ENCODE data around the gene ARSJ.
"Not testable (repeated sequence)": the region's sequence is repeated elsewhere in the genome, so short reads cannot be mapped to it uniquely, and the experiment has no call there.

ARSJ gene

GRCh38 chr4:113957956-113958355, 21.5 kb downstream of the ARSJ start:
- peaks cover under 1% of the 10 kb centered on the region for H3K36me3 Mint-ChIP-seq (ENCODE audit: low read depth)
- peaks cover 7% of the 10 kb centered on the region for H3K27me3 Mint-ChIP-seq
- H3K4me1 Mint-ChIP-seq (ENCODE audit: low read depth), result peaks cover 9% of the 10 kb centered on the region
- no peak overlapping the region for H3K27ac Mint-ChIP-seq
- no peak overlapping the region for H3K4me3 Mint-ChIP-seq
- no peak for DNase-seq
- peaks cover 6% of the 10 kb centered on the region for H3K9me3 Mint-ChIP-seq

- no peak overlapping the region for H3K4me3 Mint-ChIP-seq
- H3K9me3 Mint-ChIP-seq, result no peaks in the 10 kb centered on the region
- peaks cover 11% of the 10 kb centered on the region for H3K27me3 Mint-ChIP-seq
- H3K27ac Mint-ChIP-seq, result no peak overlapping the region
- no peaks in the 10 kb centered on the region for H3K36me3 Mint-ChIP-seq (ENCODE audit: low read depth)
- peaks cover 10% of the 10 kb centered on the region for H3K4me1 Mint-ChIP-seq (ENCODE audit: low read depth)
- DNase-seq, result no peak
Observed at GRCh38 chr4:113955948-113956347, 23.5 kb downstream of the ARSJ start.

- peaks cover 10% of the 10 kb centered on the region for H3K4me1 Mint-ChIP-seq (ENCODE audit: low read depth)
- DNase-seq, result no peak
- H3K27ac Mint-ChIP-seq, result no peak overlapping the region
- H3K27me3 Mint-ChIP-seq, result peaks cover 11% of the 10 kb centered on the region
- H3K36me3 Mint-ChIP-seq (ENCODE audit: low read depth), result no peaks in the 10 kb centered on the region
- no peak overlapping the region for H3K4me3 Mint-ChIP-seq
- no peaks in the 10 kb centered on the region for H3K9me3 Mint-ChIP-seq
Observed at GRCh38 chr4:113955411-113955810, 24.0 kb downstream of the ARSJ start.

- Mint-ChIP-seq H3K4me3 (no peak overlapping the region), H3K27ac (no peak overlapping the region), H3K4me1 (ENCODE audit: low read depth) (peaks cover 6% of the 10 kb centered on the region), H3K36me3 (ENCODE audit: low read depth) (no peaks in the 10 kb centered on the region), H3K9me3 (no peaks in the 10 kb centered on the region), H3K27me3 (peaks cover 11% of the 10 kb centered on the region)
- DNase-seq, result no peak
Observed at GRCh38 chr4:113953888-113954287, 25.6 kb downstream of the ARSJ start.

GRCh38 chr4:113952452-113953029, 26.9 kb downstream of the ARSJ start:
- Mint-ChIP-seq H3K36me3 (ENCODE audit: low read depth) (no peaks in the 10 kb centered on the region), H3K27ac (no peak overlapping the region), H3K4me1 (ENCODE audit: low read depth) (peaks cover 6% of the 10 kb centered on the region), H3K27me3 (peaks cover 8% of the 10 kb centered on the region), H3K9me3 (no peaks in the 10 kb centered on the region), H3K4me3 (no peak overlapping the region)
- DNase-seq, result no peak

GRCh38 chr4:113951263-113951662, 28.2 kb downstream of the ARSJ start:
- no peaks in the 10 kb centered on the region for H3K9me3 Mint-ChIP-seq
- no peak for DNase-seq
- no peaks in the 10 kb centered on the region for H3K36me3 Mint-ChIP-seq (ENCODE audit: low read depth)
- no peak overlapping the region for H3K4me3 Mint-ChIP-seq
- peaks cover 6% of the 10 kb centered on the region for H3K27me3 Mint-ChIP-seq
- peaks cover 6% of the 10 kb centered on the region for H3K4me1 Mint-ChIP-seq (ENCODE audit: low read depth)
- no peak overlapping the region for H3K27ac Mint-ChIP-seq

- Mint-ChIP-seq H3K36me3 (ENCODE audit: low read depth) (no peaks in the 10 kb centered on the region), H3K4me3 (no peak overlapping the region), H3K27ac (no peak overlapping the region), H3K9me3 (no peaks in the 10 kb centered on the region), H3K4me1 (ENCODE audit: low read depth) (peaks cover 10% of the 10 kb centered on the region), H3K27me3 (peaks cover 6% of the 10 kb centered on the region)
- no peak for DNase-seq
Observed at GRCh38 chr4:113950207-113950606, 29.2 kb downstream of the ARSJ start.

GRCh38 chr4:113947484-113947883, 32.0 kb downstream of the ARSJ start:
- Mint-ChIP-seq H3K9me3 (no peaks in the 10 kb centered on the region), H3K36me3 (ENCODE audit: low read depth) (no peaks in the 10 kb centered on the region), H3K27me3 (peaks cover under 1% of the 10 kb centered on the region), H3K4me3 (no peak overlapping the region), H3K4me1 (ENCODE audit: low read depth) (peaks cover 20% of the 10 kb centered on the region), H3K27ac (no peak overlapping the region)
- no peak for DNase-seq

- H3K27me3 Mint-ChIP-seq, result no peaks in the 10 kb centered on the region
- no peak overlapping the region for H3K27ac Mint-ChIP-seq
- no peaks in the 10 kb centered on the region for H3K36me3 Mint-ChIP-seq (ENCODE audit: low read depth)
- H3K4me3 Mint-ChIP-seq, result no peak overlapping the region
- DNase-seq, result no peak
- no peaks in the 10 kb centered on the region for H3K9me3 Mint-ChIP-seq
- peaks cover 20% of the 10 kb centered on the region for H3K4me1 Mint-ChIP-seq (ENCODE audit: low read depth)
Observed at GRCh38 chr4:113945906-113946305, 33.5 kb downstream of the ARSJ start.

GRCh38 chr4:113943863-113944262, 35.6 kb downstream of the ARSJ start:
- peaks cover 20% of the 10 kb centered on the region for H3K4me1 Mint-ChIP-seq (ENCODE audit: low read depth)
- no peaks in the 10 kb centered on the region for H3K36me3 Mint-ChIP-seq (ENCODE audit: low read depth)
- no peaks in the 10 kb centered on the region for H3K27me3 Mint-ChIP-seq
- no peaks in the 10 kb centered on the region for H3K9me3 Mint-ChIP-seq
- DNase-seq, result no peak
- no peak overlapping the region for H3K27ac Mint-ChIP-seq
- H3K4me3 Mint-ChIP-seq, result no peak overlapping the region

GRCh38 chr4:113943085-113943484, 36.4 kb downstream of the ARSJ start:
- H3K27ac Mint-ChIP-seq, result no peak overlapping the region
- peaks cover 20% of the 10 kb centered on the region for H3K4me1 Mint-ChIP-seq (ENCODE audit: low read depth)
- no peak overlapping the region for H3K4me3 Mint-ChIP-seq
- H3K36me3 Mint-ChIP-seq (ENCODE audit: low read depth), result no peaks in the 10 kb centered on the region
- H3K9me3 Mint-ChIP-seq, result no peaks in the 10 kb centered on the region
- H3K27me3 Mint-ChIP-seq, result no peaks in the 10 kb centered on the region
- no peak for DNase-seq

- H3K36me3 Mint-ChIP-seq (ENCODE audit: low read depth), result no peaks in the 10 kb centered on the region
- no peak overlapping the region for H3K27ac Mint-ChIP-seq
- DNase-seq, result no peak
- H3K4me3 Mint-ChIP-seq, result no peak overlapping the region
- peaks cover 20% of the 10 kb centered on the region for H3K4me1 Mint-ChIP-seq (ENCODE audit: low read depth)
- H3K9me3 Mint-ChIP-seq, result no peaks in the 10 kb centered on the region
- H3K27me3 Mint-ChIP-seq, result no peaks in the 10 kb centered on the region
Observed at GRCh38 chr4:113941836-113942235, 37.6 kb downstream of the ARSJ start.

GRCh38 chr4:113940103-113940502, 39.3 kb downstream of the ARSJ start:
- H3K27me3 Mint-ChIP-seq; DNase-seq; H3K9me3 Mint-ChIP-seq; H3K4me3 Mint-ChIP-seq; H3K36me3 Mint-ChIP-seq (ENCODE audit: low read depth); H3K27ac Mint-ChIP-seq: not testable (repeated sequence)
- H3K4me1 Mint-ChIP-seq (ENCODE audit: low read depth), result peaks cover 13% of the 10 kb centered on the region

- no peaks in the 10 kb centered on the region for H3K36me3 Mint-ChIP-seq (ENCODE audit: low read depth)
- no peak overlapping the region for H3K27ac Mint-ChIP-seq
- no peak for DNase-seq
- H3K27me3 Mint-ChIP-seq, result no peaks in the 10 kb centered on the region
- H3K4me1 Mint-ChIP-seq (ENCODE audit: low read depth), result no peaks in the 10 kb centered on the region
- no peaks in the 10 kb centered on the region for H3K9me3 Mint-ChIP-seq
- no peak overlapping the region for H3K4me3 Mint-ChIP-seq
Observed at GRCh38 chr4:113935190-113935589, 44.3 kb downstream of the ARSJ start.

- H3K4me1 Mint-ChIP-seq (ENCODE audit: low read depth); H3K36me3 Mint-ChIP-seq (ENCODE audit: low read depth); H3K4me3 Mint-ChIP-seq; H3K27ac Mint-ChIP-seq; DNase-seq; H3K9me3 Mint-ChIP-seq; H3K27me3 Mint-ChIP-seq: not testable (repeated sequence)
Observed at GRCh38 chr4:113924706-113925105, 54.7 kb downstream of the ARSJ start.

Data from activated T-cell treated with anti-CD3 and anti-CD28 coated beads, Interleukin-2, amount 50 U/mL, for 24 hours (primary cell).